Nephron progenitor cell (in vitro differentiated cells): Measurements from ENCODE around the gene NCK2.

Source experiments
- DNase-seq: peaks from one replicate; pipeline ENCODE4 v3.0.0; 2021
- H3K27ac Mint-ChIP-seq: 2 replicates; pipeline ENCODE4 v1.8.0; 2021; ENCODE audit warnings: mild to moderate bottlenecking, moderate library complexity, mixed read lengths
- H3K27me3 Mint-ChIP-seq: 2 replicates; pipeline ENCODE4 v1.8.0; 2021; ENCODE audit warnings: mild to moderate bottlenecking, low read depth, mixed read lengths; ENCODE audit not compliant: poor library complexity
- H3K36me3 Mint-ChIP-seq: 2 replicates; pipeline ENCODE4 v1.8.0; 2021; ENCODE audit warnings: low read depth, mixed read lengths
- H3K4me1 Mint-ChIP-seq: 2 replicates; pipeline ENCODE4 v1.8.0; 2021; ENCODE audit warnings: mixed read lengths
- H3K4me3 Mint-ChIP-seq: 2 replicates; pipeline ENCODE4 v1.8.0; 2021; ENCODE audit warnings: mild to moderate bottlenecking, moderate library complexity, mixed read lengths
- H3K9me3 Mint-ChIP-seq: 2 replicates; pipeline ENCODE4 v1.8.0; 2021; ENCODE audit warnings: mild to moderate bottlenecking, moderate library complexity, mixed read lengths
- TF ChIP-seq, protein P1 (sequence below): fragments of 200-600 bp; sonication (generic); IDR thresholded peaks from 2 replicates; pipeline ENCODE4 v1.5.0; 2021; ENCODE audit warnings: antibody characterized with exemption

The NCK2 gene

DNA sequence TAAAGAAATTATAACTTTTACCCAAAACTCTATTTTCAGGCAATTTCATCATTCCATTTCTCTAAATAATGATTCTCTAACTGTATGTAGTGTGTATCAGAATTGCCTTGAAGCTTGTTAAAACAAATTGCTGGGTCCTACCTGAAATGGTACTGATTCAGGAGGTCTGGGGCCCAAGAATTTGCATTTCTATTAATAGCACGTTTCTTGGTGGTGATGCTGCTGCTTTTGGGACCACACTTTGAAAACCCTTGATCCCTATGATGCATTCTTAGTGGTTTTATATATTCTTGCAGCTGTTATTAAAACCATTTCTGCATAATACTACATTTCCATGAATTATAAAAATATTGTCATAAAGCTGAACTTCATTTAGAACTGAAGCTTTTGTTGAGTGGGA, 140.7 kb downstream of the NCK2 start:
- DNase-seq, result no peak
- no peak overlapping the region for H3K4me3 Mint-ChIP-seq
- H3K27me3 Mint-ChIP-seq, result no peaks in the 10 kb centered on the region
- peaks cover 85% of the 10 kb centered on the region for H3K36me3 Mint-ChIP-seq
- H3K27ac Mint-ChIP-seq, result no peak overlapping the region
- peaks cover 40% of the 10 kb centered on the region for H3K4me1 Mint-ChIP-seq
- TF ChIP-seq, protein P1, sequence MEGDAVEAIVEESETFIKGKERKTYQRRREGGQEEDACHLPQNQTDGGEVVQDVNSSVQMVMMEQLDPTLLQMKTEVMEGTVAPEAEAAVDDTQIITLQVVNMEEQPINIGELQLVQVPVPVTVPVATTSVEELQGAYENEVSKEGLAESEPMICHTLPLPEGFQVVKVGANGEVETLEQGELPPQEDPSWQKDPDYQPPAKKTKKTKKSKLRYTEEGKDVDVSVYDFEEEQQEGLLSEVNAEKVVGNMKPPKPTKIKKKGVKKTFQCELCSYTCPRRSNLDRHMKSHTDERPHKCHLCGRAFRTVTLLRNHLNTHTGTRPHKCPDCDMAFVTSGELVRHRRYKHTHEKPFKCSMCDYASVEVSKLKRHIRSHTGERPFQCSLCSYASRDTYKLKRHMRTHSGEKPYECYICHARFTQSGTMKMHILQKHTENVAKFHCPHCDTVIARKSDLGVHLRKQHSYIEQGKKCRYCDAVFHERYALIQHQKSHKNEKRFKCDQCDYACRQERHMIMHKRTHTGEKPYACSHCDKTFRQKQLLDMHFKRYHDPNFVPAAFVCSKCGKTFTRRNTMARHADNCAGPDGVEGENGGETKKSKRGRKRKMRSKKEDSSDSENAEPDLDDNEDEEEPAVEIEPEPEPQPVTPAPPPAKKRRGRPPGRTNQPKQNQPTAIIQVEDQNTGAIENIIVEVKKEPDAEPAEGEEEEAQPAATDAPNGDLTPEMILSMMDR, result no peak
- H3K9me3 Mint-ChIP-seq, result peaks cover 30% of the 10 kb centered on the region

DNA sequence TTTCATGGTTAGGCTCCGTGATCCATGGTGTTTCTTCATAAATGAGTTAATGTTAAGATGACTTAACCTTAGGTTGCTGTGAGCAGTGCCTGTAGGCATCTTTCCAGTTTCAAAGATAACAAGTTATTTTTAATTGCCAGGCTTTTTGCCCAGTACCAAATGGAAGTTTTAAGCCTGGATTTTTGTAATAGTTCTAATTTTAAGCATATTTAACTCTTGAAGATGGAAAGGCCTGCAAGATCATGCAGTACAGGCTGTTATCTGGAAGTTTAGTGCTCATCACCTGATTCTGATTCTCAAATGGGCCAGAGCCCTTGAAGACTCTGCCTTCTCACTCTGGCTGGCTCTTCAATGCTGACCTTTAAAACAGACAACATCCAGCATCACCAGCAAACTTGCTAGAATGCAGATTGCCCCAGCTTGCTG, 141.3 kb downstream of the NCK2 start:
- Mint-ChIP-seq H3K9me3 (peaks cover 32% of the 10 kb centered on the region), H3K36me3 (peaks cover 86% of the 10 kb centered on the region), H3K4me1 (peaks cover 40% of the 10 kb centered on the region), H3K4me3 (no peak overlapping the region), H3K27me3 (no peaks in the 10 kb centered on the region), H3K27ac (no peak overlapping the region)
- TF ChIP-seq, protein P1, result no peak
- no peak for DNase-seq

DNA sequence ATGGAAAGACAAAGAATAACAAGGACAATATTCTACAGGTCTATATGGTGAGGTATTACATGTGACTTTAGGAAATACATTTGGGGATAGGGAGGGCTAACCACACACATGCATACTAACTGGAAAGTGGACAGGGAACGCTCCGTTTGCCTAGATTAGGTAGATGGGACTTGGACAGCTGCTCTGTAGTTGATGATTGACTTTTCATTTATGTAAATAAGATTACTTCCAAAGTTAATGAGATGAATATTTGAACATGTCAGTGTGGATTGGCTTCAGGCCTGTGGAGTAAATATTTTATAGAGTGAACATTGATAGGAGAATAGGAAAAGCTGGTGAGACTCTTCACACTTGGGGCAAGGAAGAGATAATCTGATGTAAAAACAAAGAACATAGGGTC, 142.0 kb downstream of the NCK2 start:
- no peaks in the 10 kb centered on the region for H3K27me3 Mint-ChIP-seq
- H3K9me3 Mint-ChIP-seq, result peaks cover 34% of the 10 kb centered on the region
- TF ChIP-seq, protein P1, result no peak
- H3K4me3 Mint-ChIP-seq, result no peak overlapping the region
- peaks cover 43% of the 10 kb centered on the region for H3K4me1 Mint-ChIP-seq
- no peak for DNase-seq
- H3K36me3 Mint-ChIP-seq, result peaks cover 83% of the 10 kb centered on the region
- no peak overlapping the region for H3K27ac Mint-ChIP-seq

DNA sequence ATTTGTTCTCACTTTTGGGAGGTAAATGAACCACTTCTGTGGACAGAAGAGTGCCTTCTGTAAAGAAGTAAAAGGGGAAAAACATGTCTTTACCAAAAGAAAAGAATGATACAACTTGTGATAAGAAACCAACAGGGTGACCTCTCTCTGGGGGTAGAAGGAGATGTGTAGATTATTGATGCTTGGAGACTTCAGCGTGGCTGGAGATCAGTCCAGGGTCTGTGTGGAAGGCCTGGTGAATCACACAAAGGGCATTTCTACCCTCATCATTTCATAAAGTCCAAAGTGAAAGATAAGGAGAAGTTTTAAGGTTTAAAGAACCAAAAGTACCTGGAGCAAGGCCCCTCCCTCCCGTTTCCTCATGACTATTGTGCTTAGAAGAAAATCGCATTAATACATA, 142.5 kb downstream of the NCK2 start:
- H3K27me3 Mint-ChIP-seq, result no peaks in the 10 kb centered on the region

DNA sequence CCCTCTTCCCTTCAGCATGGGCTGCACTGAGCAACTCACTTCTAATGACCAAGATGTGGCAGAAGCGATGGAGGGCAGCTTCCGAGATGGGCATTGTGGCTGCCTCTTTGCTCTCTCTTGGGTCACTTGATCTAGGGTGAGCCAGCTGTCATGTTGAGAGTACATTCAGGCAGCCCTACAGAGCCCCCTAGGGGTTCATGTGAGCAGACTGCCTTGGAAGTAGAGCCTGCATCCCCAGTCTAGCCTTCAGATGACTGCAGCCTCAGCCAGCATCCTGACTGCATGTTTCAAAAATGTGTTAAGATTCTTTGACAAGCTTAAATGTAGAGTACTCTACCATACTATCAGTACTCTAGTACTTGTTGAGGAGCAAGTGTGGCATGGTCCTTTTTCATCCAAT, 143.9 kb downstream of the NCK2 start:
- H3K9me3 Mint-ChIP-seq, result peaks cover 29% of the 10 kb centered on the region
- no peak overlapping the region for H3K4me3 Mint-ChIP-seq

More for the DNA sequence above, 142.5 kb downstream of the NCK2 start:
- no peak for DNase-seq
- no peak overlapping the region for H3K4me3 Mint-ChIP-seq
- TF ChIP-seq, protein P1, result no peak
- H3K4me1 Mint-ChIP-seq, result peaks cover 38% of the 10 kb centered on the region
- H3K27ac Mint-ChIP-seq, result no peak overlapping the region
- H3K36me3 Mint-ChIP-seq, result peaks cover 78% of the 10 kb centered on the region
- H3K9me3 Mint-ChIP-seq, result peaks cover 30% of the 10 kb centered on the region

DNA sequence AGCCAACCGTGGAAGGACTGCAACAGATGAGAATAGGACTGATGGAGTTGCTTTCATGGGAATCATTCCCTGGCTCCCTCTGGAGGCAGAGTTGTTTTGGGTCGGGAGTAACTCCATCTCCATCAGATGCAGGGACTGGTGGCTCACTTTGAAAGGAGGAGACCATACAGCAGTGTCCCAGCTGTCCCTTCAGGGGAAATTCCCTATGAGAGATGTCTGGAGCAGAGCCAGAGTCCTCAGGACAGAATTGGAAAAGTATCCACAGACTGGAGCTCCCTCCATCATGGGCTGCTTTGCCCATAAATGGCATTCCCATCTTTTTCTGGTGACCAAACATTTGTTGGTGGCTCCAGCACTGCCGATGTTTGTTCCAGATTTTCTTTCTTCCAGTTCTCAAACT, 144.3 kb downstream of the NCK2 start:
- TF ChIP-seq, protein P1, result no peak
- Mint-ChIP-seq H3K4me1 (peaks cover 20% of the 10 kb centered on the region), H3K36me3 (peaks cover 74% of the 10 kb centered on the region), H3K4me3 (no peak overlapping the region), H3K9me3 (peaks cover 29% of the 10 kb centered on the region), H3K27me3 (no peaks in the 10 kb centered on the region), H3K27ac (no peak overlapping the region)
- no peak for DNase-seq

More for the DNA sequence above, 143.9 kb downstream of the NCK2 start:
- peaks cover 71% of the 10 kb centered on the region for H3K36me3 Mint-ChIP-seq
- H3K27me3 Mint-ChIP-seq, result no peaks in the 10 kb centered on the region
- no peak for DNase-seq
- peaks cover 24% of the 10 kb centered on the region for H3K4me1 Mint-ChIP-seq
- TF ChIP-seq, protein P1, result no peak
- H3K27ac Mint-ChIP-seq, result no peak overlapping the region
